GM12801 (cell line): Measurements from ENCODE around the gene KL.

Experiments used
- CTCF ChIP-seq: IDR thresholded peaks from one replicate; pipeline ENCODE4 v1.5.1; 2011; ENCODE audit warnings: control low read depth; ENCODE audit not compliant: insufficient read length; ENCODE audit errors: extremely low read depth

KL gene

DNA sequence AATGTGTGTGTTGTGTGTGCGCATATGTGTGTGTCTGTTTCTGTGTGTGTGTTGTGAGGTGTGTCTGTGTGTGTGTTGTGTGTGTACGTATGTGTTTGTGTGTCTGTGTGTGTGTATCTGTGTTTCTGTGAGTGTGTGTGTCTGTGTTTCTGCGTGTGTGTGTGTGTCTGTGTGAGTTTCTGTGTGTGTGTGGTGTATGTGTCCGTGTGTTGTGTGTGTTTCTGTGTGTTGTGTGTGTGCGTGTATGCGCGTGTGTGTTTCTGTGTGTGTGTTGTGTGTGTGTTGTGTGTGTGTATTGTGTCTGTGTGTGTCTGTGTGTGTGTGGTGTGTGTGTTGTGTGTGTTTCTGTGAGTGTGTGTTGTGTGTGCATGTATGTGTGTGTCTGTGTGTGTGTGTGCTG, 38.9 kb upstream of the KL start:
- TF ChIP-seq CTCF = no peak

DNA sequence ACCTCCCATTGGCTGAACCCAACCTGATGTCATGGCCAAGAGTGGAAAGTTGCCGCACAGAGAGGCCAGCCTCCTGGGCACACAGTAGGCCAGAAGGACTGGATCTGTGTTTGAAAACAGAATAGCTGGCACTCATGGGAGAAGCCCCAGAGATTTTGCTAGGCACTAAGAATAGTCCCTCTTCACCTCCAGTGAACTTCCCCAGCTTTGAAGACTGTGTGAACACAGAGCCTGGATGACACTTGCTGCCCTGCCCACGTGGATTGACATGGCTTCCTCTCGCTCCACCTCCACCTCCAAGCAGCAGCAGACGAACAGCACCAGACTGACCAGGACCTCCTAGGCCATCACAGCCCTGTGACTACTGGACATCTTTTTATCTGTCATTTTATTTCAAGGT, 37.9 kb upstream of the KL start:
- no peak for TF ChIP-seq CTCF

- TF ChIP-seq CTCF = no peak
These were observed 33.2 kb upstream of the KL start for GRCh38 chr13:32983058-32983457.

DNA sequence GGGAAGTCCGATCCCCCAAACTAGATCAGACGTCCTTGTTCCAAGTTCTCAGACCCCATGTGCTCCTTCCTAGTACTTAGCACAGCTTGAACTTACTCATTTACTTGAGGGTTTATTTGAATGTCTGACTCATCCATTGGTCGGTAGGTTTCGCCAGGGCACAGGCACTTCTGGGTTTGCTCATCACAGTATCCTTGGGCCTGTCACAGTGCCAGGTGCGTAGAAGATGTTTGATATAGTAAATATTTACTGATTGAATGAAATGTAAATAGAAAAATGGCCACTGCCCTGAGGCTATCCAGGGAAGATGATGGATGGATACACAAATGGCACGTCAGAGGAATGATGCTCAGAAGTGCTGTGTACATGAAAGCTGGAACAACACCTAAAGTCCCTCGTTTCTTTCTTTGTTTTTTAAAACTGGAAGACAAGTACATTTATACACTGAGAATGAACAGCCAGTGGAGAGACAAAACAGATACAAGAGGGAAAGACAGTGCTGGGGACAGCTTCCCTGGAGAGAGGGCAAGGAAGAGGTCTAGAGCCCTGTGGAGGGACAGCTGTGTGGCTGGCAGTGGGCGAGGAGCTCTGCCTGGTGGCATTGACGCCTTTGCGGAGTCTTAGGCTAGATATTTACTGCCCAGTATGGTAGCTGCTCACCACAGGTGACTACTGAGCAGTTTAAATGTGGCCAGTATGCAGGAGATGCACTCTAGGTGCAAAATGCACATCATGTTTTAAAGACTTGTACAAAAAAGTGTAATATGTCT, 31.2 kb upstream of the KL start:
- TF ChIP-seq CTCF = no peak

DNA sequence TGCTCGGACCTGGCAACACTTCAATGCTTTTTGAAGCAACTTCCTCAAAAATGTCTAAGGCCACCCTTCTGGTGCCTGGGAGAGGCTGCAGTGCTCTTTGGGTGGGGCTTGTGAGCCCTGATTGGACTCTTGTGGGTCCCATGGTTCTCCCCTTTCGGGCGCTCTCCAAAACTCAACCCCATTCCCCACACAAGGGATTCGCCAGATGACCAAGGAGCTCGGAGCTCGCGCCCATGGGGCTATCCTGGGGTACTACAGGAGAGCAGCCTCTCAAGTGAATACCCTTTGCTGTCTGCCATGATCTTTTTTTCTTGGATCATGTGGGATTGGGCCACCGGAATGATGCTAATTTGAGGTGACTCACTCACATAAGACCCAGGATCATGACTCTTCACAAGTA, 29.7 kb upstream of the KL start:
- no peak for TF ChIP-seq CTCF

- no peak for TF ChIP-seq CTCF
These were observed 28.8 kb upstream of the KL start for GRCh38 chr13:32987462-32987861.

GRCh38 chr13:32988608-32989289, 27.5 kb upstream of the KL start:
- TF ChIP-seq CTCF = no peak
